GM20000 (cell line): ENCODE measurements around the gene GNG7.
"Not testable (repeated sequence)": the region's sequence is repeated elsewhere in the genome, so short reads cannot be mapped to it uniquely, and the experiment has no call there.

ENCODE experiments used
- DNase-seq: peaks from one replicate; pipeline ENCODE4 v3.0.0; 2012; ENCODE audit warnings: low spot score
- CTCF ChIP-seq: IDR thresholded peaks from 2 replicates; pipeline ENCODE4 v1.5.1; 2012; ENCODE audit warnings: mild to moderate bottlenecking, control low read depth; ENCODE audit errors: extremely low read depth, missing control alignments

Gene GNG7

GRCh38 chr19:2690856-2691255 is 11.6 kb downstream of the GNG7 start:
- TF ChIP-seq CTCF, result no peak
- DNase-seq, result no peak

DNA sequence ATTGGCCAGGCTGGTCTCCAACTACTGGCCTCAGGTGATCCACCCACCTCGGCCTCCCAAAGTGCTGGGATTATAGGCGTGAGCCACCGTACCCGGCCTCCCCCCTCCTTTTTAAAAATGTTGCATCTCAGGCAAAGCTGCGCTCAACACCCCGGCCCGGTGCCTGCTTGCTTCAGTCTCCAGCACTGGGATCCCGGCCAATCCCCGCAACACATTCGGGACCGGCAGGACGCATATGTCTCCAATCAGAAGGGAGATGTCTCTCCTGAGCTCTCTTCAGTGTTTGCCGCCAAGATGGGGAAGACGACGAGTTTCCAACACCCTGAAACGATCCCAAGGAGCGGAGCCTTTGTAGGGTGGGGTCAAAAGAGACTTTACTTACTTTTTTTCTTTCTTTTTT is 16.1 kb downstream of the GNG7 start:
- DNase-seq, result no peak

DNA sequence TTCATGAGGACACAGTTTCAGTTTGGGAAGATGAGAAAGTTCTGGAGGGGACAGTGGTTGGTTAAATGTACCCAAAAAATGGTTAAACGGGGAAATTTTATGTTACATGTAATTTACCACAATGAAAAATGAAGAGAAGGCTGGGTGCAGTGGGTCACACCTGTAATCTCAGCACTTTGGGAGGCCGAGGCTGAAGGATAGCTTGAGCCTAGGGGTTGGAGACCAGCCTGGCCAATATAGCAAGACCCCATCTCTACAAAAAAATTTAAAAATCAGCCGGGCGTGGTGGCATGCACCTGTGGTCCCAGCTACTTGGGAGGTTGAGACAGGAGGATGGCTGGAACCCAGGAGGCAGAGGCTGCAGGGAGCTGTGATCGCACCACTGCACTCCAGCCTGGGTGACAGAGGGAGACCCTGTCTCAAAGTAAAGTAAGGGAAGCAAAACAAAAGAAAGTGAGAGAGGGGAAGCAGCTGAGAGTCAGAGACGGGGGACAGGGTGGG is 17.2 kb downstream of the GNG7 start:
- TF ChIP-seq CTCF, result no peak
- DNase-seq, result no peak

More for the DNA sequence above, 16.1 kb downstream of the GNG7 start:
- no peak for TF ChIP-seq CTCF

GRCh38 chr19:2683430-2684003 is 19.0 kb downstream of the GNG7 start:
- TF ChIP-seq CTCF, result no peak
- DNase-seq, result no peak

GRCh38 chr19:2680808-2681207 is 21.7 kb downstream of the GNG7 start:
- TF ChIP-seq CTCF, result no peak
- DNase-seq, result peak; percentile 53

- no peak for TF ChIP-seq CTCF
- DNase-seq, result no peak
Observed at GRCh38 chr19:2679439-2679838, 23.1 kb downstream of the GNG7 start.

- not testable (repeated sequence) for DNase-seq
Observed at GRCh38 chr19:2678948-2679347, 23.5 kb downstream of the GNG7 start.

DNA sequence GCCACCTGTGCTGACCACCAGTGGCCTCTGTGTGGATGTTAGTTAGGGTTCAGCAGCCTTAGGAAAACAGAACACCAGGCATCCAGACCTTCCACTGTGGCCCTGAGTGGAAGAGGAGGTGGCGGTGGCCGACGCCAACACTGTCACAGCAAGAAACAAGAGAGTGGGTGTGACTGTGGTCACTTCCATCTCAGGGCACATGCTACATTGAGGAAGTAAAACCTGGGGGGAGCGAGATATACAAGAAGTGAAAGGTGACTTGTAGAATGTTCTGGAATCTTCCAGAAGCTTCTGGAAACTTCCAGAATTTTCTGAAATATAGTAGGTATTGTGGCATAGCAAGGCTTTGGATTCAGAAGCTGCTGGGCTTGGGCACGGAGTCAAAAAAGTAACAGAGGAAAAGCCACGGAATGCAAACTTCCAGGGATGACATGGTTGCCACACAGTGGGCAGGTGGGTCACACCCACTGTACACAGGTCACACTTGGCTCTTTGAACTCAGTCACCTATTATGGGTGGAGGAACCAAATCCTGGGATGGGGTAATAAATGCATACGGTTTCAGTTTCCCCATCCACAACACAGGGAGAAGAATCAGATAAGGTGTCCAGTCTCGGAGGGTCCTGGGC is 24.3 kb downstream of the GNG7 start:
- DNase-seq, result peak; percentile 84
- no peak for TF ChIP-seq CTCF
